ENCODE results near the gene THAP12. TPM values are rescaled to one million over a fixed set of nuclear protein-coding genes. Genes with fewer than 3 reads are reported as not detected.

The THAP12 gene
- total RNA-seq, 2 donors from 2014 or later = 39.6 to 46.2 TPM

DNA sequence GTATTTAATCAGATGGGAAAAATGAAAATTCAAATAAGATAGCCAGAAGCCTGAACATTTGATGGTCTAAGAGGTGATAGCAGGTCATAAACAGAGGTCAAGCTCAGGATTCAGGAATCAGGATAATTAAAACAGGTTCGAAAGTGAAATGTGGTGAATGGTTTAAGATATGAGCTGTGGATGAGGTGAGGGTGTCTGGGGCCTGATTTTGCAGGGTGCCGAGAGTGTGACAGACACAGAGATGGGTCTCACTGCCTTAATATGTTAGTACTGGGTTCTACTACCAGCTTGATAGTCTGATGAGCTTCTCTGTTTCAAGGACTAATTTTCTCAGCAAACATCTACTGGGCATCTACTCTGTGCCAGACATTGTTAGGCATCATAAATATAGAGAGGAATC, 44.0 kb upstream of the THAP12 start:
- WGBS, 2 experiments (ENCODE audit: insufficient coverage in 1 of 2, insufficient read length in 1 of 2) = 92 to 93% methylated on average over 2 of the region's 2 CpGs
- no peaks in the 10 kb centered on the region for H3K9me3 Mint-ChIP-seq

DNA sequence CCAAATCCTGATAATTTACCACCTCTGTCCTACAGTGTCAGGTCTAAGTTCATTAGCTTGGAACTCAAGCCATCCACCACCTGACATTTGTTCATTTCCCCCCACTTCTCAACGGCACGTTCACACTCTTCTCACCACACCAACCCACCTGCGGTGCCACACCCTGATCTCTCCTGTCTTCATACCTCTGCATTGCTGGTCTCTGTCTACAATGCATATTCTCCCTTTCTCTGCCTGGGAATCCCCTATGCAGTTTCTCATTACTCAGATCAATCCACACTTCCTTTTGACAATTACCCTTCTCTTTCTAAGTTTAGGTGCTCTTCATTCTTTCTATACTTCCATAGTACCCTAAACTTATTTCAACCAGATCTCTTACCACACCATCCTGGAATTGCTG, 43.4 kb upstream of the THAP12 start:
- H3K4me1 ChIP-seq (ENCODE audit: control insufficient read depth, insufficient read depth, low read length) = peaks cover 3% of the 10 kb centered on the region
- DNase-seq = peak; percentile 66
- Mint-ChIP-seq H3K4me1 (peaks cover 15% of the 10 kb centered on the region), H3K27me3 (ENCODE audit: insufficient read depth) (peaks cover 49% of the 10 kb centered on the region), H3K36me3 (ENCODE audit: low read depth) (no peaks in the 10 kb centered on the region), H3K27ac (no peak overlapping the region), H3K9me3 (no peaks in the 10 kb centered on the region), H3K4me3 (no peak overlapping the region)
- no peak overlapping the region for H3K9ac ChIP-seq (ENCODE audit: extremely low read depth, low read length, poor library complexity, severe bottlenecking)
- H3K36me3 ChIP-seq (ENCODE audit: control insufficient read depth, insufficient read depth, low read length) = no peaks in the 10 kb centered on the region
- 71 to 76% methylated on average over 3 of the region's 3 CpGs for WGBS, 2 experiments (ENCODE audit: insufficient coverage in 1 of 2, insufficient read length in 1 of 2)
- peaks cover 2% of the 10 kb centered on the region for H3K27me3 ChIP-seq (ENCODE audit: control insufficient read depth, insufficient read depth, low read length, poor library complexity, severe bottlenecking)
- H3K4me3 ChIP-seq (ENCODE audit: low read length) = no peak overlapping the region
- TF ChIP-seq, protein P1, sequence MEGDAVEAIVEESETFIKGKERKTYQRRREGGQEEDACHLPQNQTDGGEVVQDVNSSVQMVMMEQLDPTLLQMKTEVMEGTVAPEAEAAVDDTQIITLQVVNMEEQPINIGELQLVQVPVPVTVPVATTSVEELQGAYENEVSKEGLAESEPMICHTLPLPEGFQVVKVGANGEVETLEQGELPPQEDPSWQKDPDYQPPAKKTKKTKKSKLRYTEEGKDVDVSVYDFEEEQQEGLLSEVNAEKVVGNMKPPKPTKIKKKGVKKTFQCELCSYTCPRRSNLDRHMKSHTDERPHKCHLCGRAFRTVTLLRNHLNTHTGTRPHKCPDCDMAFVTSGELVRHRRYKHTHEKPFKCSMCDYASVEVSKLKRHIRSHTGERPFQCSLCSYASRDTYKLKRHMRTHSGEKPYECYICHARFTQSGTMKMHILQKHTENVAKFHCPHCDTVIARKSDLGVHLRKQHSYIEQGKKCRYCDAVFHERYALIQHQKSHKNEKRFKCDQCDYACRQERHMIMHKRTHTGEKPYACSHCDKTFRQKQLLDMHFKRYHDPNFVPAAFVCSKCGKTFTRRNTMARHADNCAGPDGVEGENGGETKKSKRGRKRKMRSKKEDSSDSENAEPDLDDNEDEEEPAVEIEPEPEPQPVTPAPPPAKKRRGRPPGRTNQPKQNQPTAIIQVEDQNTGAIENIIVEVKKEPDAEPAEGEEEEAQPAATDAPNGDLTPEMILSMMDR (conservative IDR thresholded peaks at IDR 0.05) = no peak
- no peak overlapping the region for H3K27ac ChIP-seq (ENCODE audit: low read depth, low read length)
- H3K9me3 ChIP-seq (ENCODE audit: control insufficient read depth, low read length) = no peaks in the 10 kb centered on the region

More for the DNA sequence above, 44.0 kb upstream of the THAP12 start:
- Histone ChIP-seq H3K9me3 (ENCODE audit: control insufficient read depth, low read length) (no peaks in the 10 kb centered on the region), H3K27me3 (ENCODE audit: control insufficient read depth, insufficient read depth, low read length, poor library complexity, severe bottlenecking) (peaks cover 7% of the 10 kb centered on the region), H3K9ac (ENCODE audit: extremely low read depth, low read length, poor library complexity, severe bottlenecking) (no peak overlapping the region), H3K27ac (ENCODE audit: low read depth, low read length) (no peak overlapping the region), H3K36me3 (ENCODE audit: control insufficient read depth, insufficient read depth, low read length) (no peaks in the 10 kb centered on the region), H3K4me1 (ENCODE audit: control insufficient read depth, insufficient read depth, low read length) (peaks cover 3% of the 10 kb centered on the region), H3K4me3 (ENCODE audit: low read length) (no peak overlapping the region)
- Mint-ChIP-seq H3K27me3 (ENCODE audit: insufficient read depth) (peaks cover 55% of the 10 kb centered on the region), H3K4me3 (no peak overlapping the region), H3K27ac (no peak overlapping the region), H3K4me1 (peaks cover 15% of the 10 kb centered on the region), H3K36me3 (ENCODE audit: low read depth) (no peaks in the 10 kb centered on the region)
- DNase-seq = peak; percentile 21
- TF ChIP-seq, protein P1 (conservative IDR thresholded peaks at IDR 0.05) = no peak

DNA sequence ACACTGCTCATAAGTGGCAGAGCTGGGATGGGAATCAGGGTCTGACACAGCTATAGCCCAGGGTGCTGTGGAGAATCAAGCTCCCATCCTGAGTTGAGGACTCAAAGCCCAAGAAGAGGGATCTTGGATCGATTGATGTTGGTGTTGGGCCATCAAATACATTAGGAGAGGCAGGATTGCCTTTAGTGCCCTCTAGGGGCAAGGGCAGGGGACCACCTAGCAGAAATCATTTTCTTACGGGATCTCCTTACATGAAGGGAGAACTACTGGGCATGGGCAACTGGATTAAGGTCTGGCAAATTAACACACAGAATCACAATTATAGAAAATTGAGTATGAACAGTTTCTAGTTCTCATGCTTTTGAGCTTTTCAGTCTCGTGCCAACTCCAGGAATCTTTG, 39.0 kb upstream of the THAP12 start:
- Histone ChIP-seq H3K27me3 (ENCODE audit: control insufficient read depth, insufficient read depth, low read length, poor library complexity, severe bottlenecking) (no peaks in the 10 kb centered on the region), H3K4me1 (ENCODE audit: control insufficient read depth, insufficient read depth, low read length) (no peaks in the 10 kb centered on the region), H3K4me3 (ENCODE audit: low read length) (no peak overlapping the region), H3K9ac (ENCODE audit: extremely low read depth, low read length, poor library complexity, severe bottlenecking) (no peak overlapping the region), H3K9me3 (ENCODE audit: control insufficient read depth, low read length) (no peaks in the 10 kb centered on the region), H3K36me3 (ENCODE audit: control insufficient read depth, insufficient read depth, low read length) (no peaks in the 10 kb centered on the region), H3K27ac (ENCODE audit: low read depth, low read length) (no peak overlapping the region)
- Mint-ChIP-seq H3K4me1 (peaks cover 6% of the 10 kb centered on the region), H3K4me3 (no peak overlapping the region), H3K36me3 (ENCODE audit: low read depth) (no peaks in the 10 kb centered on the region), H3K9me3 (no peaks in the 10 kb centered on the region), H3K27ac (no peak overlapping the region), H3K27me3 (ENCODE audit: insufficient read depth) (peaks cover 16% of the 10 kb centered on the region)
- peak; percentile 74 for DNase-seq
- WGBS, 2 experiments (ENCODE audit: insufficient coverage in 1 of 2, insufficient read length in 1 of 2) = 69 to 71% methylated on average over 2 to 3 of the region's 3 CpGs
- TF ChIP-seq, protein P1 (conservative IDR thresholded peaks at IDR 0.05) = peak; percentile 80

Data from endodermal cell (in vitro differentiated cells).